LHCN-M2 (cell line): Measurements from ENCODE around the gene FLAD1. TPM values are rescaled to one million over a fixed set of nuclear protein-coding genes. Genes with fewer than 3 reads are reported as not detected.

Experiments used
- DNase-seq: peaks from one replicate; pipeline ENCODE4 v3.0.0-alpha.2; 2012; ENCODE audit warnings: low read depth
- total RNA-seq: library from RNA; depleted of rRNA; stranded (reverse); fragments of >200 nt; gene quantifications from 2 replicates; pipeline ENCODE4 v1.2.3, GENCODE V29; 2014

FLAD1 gene
- total RNA-seq, 1 experiment from 2014 or later = 30.9 TPM

GRCh38 chr1:154988058-154988954 is 5.2 kb downstream of the FLAD1 start:
- no peak for DNase-seq

- no peak for DNase-seq
Observed at GRCh38 chr1:154989195-154989860, 6.2 kb downstream of the FLAD1 start.

- no peak for DNase-seq
Observed at GRCh38 chr1:154990276-154990675, 7.1 kb downstream of the FLAD1 start.

- DNase-seq = peak; percentile 56
Observed at GRCh38 chr1:154992721-154993571, 9.8 kb downstream of the FLAD1 start.

GRCh38 chr1:154993572-154994268 is 10.6 kb downstream of the FLAD1 start, which contains the start of gene LENEP:
LENEP (plus strand) TSS chr1:154993586; CDS start chr1:154993608, 22 bp downstream.
- no peak for DNase-seq

GRCh38 chr1:154994269-154994587 is 11.1 kb downstream of the FLAD1 start:
- DNase-seq = no peak

- DNase-seq = no peak
Observed at GRCh38 chr1:154994591-154994990, 11.4 kb downstream of the FLAD1 start.

GRCh38 chr1:154995301-154995983 is 12.3 kb downstream of the FLAD1 start:
- DNase-seq = peak; percentile 76

GRCh38 chr1:154996966-154997701 is 14.0 kb downstream of the FLAD1 start:
- DNase-seq = no peak

- no peak for DNase-seq
Observed at GRCh38 chr1:154998201-154998780, 15.1 kb downstream of the FLAD1 start.

GRCh38 chr1:154998818-154999570 is 15.8 kb downstream of the FLAD1 start:
- DNase-seq = peak; percentile 68

- DNase-seq = no peak
Observed at GRCh38 chr1:154999571-155000410, 16.6 kb downstream of the FLAD1 start.

- DNase-seq = no peak
Observed at GRCh38 chr1:155000411-155000725, 17.2 kb downstream of the FLAD1 start.

- DNase-seq = peak; percentile 86
Observed at GRCh38 chr1:155000726-155001424, 17.7 kb downstream of the FLAD1 start.

GRCh38 chr1:155001425-155001674 is 18.2 kb downstream of the FLAD1 start:
- no peak for DNase-seq

- DNase-seq = peak; percentile 98
Observed at GRCh38 chr1:155001675-155002463, 18.7 kb downstream of the FLAD1 start.
